GM12891 (cell line): Measurements from ENCODE around the gene SORBS1.
A peak's percentile ranks its signal among the peaks of the same experiment; 100 is the strongest.

Experiments
- DNase-seq: peaks from one replicate; pipeline ENCODE4 v3.0.0; 2011; ENCODE audit warnings: low spot score; ENCODE audit not compliant: insufficient read length
- FAIRE-seq: peaks from 2 replicates; lab custom pipeline; 2011; peaks lifted over from hg19 to GRCh38; lab: Jason Lieb, UNC
- PAX5 ChIP-seq: IDR thresholded peaks from 2 replicates; pipeline ENCODE4 v1.6.1; 2011; ENCODE audit warnings: low read length, moderate library complexity, mild to moderate bottlenecking; ENCODE audit not compliant: insufficient read depth, severe bottlenecking
- POLR2A ChIP-seq: IDR thresholded peaks from 2 replicates; pipeline ENCODE4 v1.6.1; 2011; ENCODE audit warnings: low read depth, low read length, control low read depth
- POLR2AphosphoS5 ChIP-seq: IDR thresholded peaks from 2 replicates; pipeline ENCODE4 v1.6.1; 2011; ENCODE audit warnings: low read depth, low read length, control low read depth
- POU2F2 ChIP-seq: IDR thresholded peaks from 2 replicates; pipeline ENCODE4 v1.6.1; 2011; ENCODE audit warnings: low read depth, mild to moderate bottlenecking, control low read depth, low read length, moderate library complexity
- SPI1 ChIP-seq: IDR thresholded peaks from 2 replicates; pipeline ENCODE4 v1.6.1; 2011; ENCODE audit warnings: low read depth, low read length, control low read depth
- TAF1 ChIP-seq: IDR thresholded peaks from 2 replicates; pipeline ENCODE4 v1.6.1; 2011; ENCODE audit warnings: low read depth, low read length, control low read depth

SORBS1 gene

GRCh38 chr10:95314192-95314918 lies 246.8 kb downstream of the SORBS1 start:
- no peak for DNase-seq

DNA sequence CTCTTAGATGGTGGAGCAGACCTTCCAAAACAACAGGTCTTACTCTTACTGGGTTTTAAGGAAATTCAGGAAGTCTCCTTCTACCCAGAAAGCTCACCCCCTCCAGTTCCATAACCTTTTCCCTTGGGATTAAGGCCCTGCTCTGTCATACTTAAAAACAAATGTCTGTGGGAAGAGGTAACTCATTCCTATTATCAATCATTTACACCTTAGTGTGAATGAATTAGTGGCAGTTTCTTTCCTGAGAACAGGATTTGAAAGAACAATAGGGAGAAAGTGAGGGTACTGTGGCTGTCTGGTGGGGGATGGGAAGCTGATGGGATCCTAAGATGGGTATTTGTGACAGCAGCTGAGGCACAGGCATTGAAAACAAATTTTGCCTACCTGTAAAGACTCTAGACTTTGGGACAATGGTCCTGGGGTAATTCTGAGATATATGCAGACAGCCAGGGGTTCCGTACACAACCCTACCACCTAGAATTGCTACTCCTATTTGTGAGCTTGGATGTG lies 248.1 kb downstream of the SORBS1 start:
- TF ChIP-seq POLR2A (no peak), PAX5 (no peak), POLR2AphosphoS5 (no peak), TAF1 (no peak)
- peak; percentile 61 for FAIRE-seq
- no peak for DNase-seq

More at GRCh38 chr10:95314192-95314918, 246.8 kb downstream of the SORBS1 start:
- no peak for FAIRE-seq
- no peak for TF ChIP-seq SPI1
- TF ChIP-seq POLR2AphosphoS5, result no peak
- no peak for TF ChIP-seq POU2F2
- no peak for TF ChIP-seq TAF1
- no peak for TF ChIP-seq PAX5

- TF ChIP-seq SPI1 (no peak), POU2F2 (no peak), PAX5 (no peak), POLR2AphosphoS5 (no peak), POLR2A (no peak), TAF1 (no peak)
- FAIRE-seq, result no peak
- no peak for DNase-seq
Measured at GRCh38 chr10:95312257-95312656, 248.9 kb downstream of the SORBS1 start.

- FAIRE-seq (peak; percentile 83), DNase-seq (no peak)
- TF ChIP-seq POLR2AphosphoS5, result no peak
- TF ChIP-seq TAF1, result no peak
- no peak for TF ChIP-seq SPI1
- TF ChIP-seq POU2F2, result no peak
- TF ChIP-seq PAX5, result no peak
- TF ChIP-seq POLR2A, result no peak
Measured at GRCh38 chr10:95309958-95310357, 251.2 kb downstream of the SORBS1 start.

GRCh38 chr10:95308389-95309302 lies 252.5 kb downstream of the SORBS1 start:
- DNase-seq (no peak), FAIRE-seq (peak; percentile 72)
- no peak for TF ChIP-seq SPI1
- no peak for TF ChIP-seq POLR2AphosphoS5
- TF ChIP-seq TAF1, result no peak

- DNase-seq (no peak), FAIRE-seq (no peak)
- TF ChIP-seq POLR2A, result no peak
- TF ChIP-seq PAX5, result no peak
- no peak for TF ChIP-seq TAF1
- TF ChIP-seq POU2F2, result no peak
Measured at GRCh38 chr10:95306851-95307250, 254.3 kb downstream of the SORBS1 start.

- DNase-seq (no peak), FAIRE-seq (no peak)
- TF ChIP-seq POLR2AphosphoS5 (no peak), SPI1 (no peak)
Measured at GRCh38 chr10:95306318-95306650, 254.9 kb downstream of the SORBS1 start.

DNA sequence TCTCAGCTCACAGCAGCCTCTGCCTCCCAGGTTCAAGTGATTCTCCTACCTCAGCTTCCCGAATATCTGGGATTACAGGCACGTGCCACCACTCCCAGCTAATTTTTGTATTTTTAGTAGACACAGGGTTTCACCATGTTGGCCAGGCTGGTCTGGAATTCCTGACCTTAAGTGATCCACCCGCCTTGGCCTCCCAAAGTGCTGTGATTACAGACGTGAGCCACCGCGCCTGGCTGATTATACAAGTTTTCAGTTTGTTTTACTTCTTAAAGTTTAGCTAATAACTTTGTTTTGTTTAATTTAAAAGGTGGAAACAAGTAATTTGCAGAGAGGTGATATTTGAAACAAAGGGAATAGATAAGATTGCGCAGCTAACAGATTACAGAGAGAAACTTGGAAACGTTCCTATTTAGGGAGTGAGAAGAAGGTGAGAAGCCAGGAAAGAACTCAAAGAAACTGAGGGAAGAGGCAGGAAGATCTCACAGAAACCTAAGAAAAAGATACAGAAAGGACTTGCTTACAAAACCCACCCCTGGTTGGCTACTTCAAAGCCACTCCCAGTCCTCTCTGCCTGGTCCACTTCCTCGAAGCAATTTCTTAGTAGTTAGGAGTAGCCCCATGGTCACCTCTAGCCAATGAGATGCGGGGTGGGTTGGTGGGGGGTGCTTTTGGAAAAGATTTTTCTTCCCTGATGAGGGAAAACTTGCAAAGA lies 255.4 kb downstream of the SORBS1 start:
- DNase-seq (no peak), FAIRE-seq (no peak)
- TF ChIP-seq POLR2A (no peak), POU2F2 (no peak), TAF1 (no peak), SPI1 (no peak), POLR2AphosphoS5 (no peak), PAX5 (no peak)

- no peak for TF ChIP-seq TAF1
- TF ChIP-seq POLR2A, result no peak
- TF ChIP-seq POU2F2, result no peak
- TF ChIP-seq PAX5, result no peak
- no peak for TF ChIP-seq POLR2AphosphoS5
- no peak for TF ChIP-seq SPI1
- no peak for DNase-seq
Measured at GRCh38 chr10:95304976-95305375, 256.2 kb downstream of the SORBS1 start.

DNA sequence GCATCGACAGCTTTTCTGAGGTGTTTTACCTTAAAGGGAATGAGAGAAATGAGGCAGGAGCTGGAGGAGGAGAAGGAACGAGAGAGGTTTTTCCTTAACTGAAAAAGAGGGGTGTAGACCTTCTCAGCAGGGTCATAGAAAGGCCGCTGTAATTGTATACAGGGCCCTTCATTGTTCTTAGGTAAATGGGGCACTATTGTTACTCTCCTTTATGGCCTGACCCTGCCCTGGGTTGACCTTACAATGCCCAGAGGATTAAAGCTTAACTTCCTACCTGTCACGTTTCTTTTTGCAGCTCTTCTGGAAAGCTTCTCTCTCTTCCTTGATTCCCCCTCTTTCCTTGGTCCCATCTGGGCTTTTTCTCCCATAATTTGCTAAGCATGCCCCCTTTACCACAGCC lies 256.7 kb downstream of the SORBS1 start:
- FAIRE-seq, result no peak
- no peak for TF ChIP-seq PAX5
- no peak for TF ChIP-seq POU2F2
- no peak for TF ChIP-seq POLR2AphosphoS5
- no peak for TF ChIP-seq POLR2A
- TF ChIP-seq SPI1, result no peak
- TF ChIP-seq TAF1, result no peak
- DNase-seq, result no peak

More at GRCh38 chr10:95304976-95305375, 256.2 kb downstream of the SORBS1 start:
- no peak for FAIRE-seq
